HG02884 (cell line): ENCODE data around the gene WTIP.
"Not testable (repeated sequence)": the region's sequence is repeated elsewhere in the genome, so short reads cannot be mapped to it uniquely, and the experiment has no call there.

Experiments used
- ATAC-seq: cut with Tn5 transposase; IDR thresholded peaks from one replicate; pipeline ENCODE4 v1.9.1; 2021; ENCODE audit warnings: mild to moderate bottlenecking, moderate library complexity; ENCODE audit not compliant: unreplicated experiment

The WTIP gene

DNA sequence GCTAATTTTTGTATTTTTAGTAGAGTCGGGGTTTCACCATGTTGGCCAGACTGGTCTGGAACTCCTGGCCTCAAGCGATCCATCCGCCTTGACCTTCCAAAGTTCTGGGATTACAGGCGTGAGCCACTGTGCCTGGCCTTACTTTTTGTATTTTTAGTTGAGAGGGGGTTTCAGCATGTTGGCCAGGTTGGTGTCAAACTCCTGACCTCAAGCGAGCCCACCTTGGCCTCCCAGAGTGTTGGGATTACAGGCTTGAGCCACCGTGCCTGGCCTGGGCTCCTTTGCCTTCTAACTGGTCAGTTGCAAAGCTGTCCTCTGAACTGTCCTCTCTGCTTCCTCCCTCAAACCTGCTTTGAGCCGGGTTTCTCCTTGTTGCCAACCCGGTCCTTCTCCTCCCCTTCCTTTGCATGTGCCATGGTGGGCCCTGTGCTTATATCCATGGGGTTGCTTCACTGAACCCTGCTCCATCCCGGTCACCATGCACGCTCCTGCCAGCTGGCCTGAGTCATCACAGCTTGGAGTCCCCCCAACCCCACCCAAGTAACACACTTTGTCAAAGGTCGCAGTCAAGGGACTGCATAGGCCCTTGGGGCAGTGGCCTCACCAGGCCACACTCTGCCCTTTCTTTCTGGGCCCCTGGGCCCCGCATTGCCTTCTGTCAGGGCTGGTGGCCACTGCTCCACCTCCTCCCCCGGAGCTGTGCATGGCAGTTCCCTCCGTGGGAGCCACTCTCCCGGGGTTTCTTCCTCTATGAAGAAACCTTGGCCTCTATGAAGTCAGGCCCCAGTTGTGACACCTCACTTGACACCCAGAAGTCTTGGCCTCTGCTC lies 21.2 kb downstream of the WTIP start:
- no peak for ATAC-seq

DNA sequence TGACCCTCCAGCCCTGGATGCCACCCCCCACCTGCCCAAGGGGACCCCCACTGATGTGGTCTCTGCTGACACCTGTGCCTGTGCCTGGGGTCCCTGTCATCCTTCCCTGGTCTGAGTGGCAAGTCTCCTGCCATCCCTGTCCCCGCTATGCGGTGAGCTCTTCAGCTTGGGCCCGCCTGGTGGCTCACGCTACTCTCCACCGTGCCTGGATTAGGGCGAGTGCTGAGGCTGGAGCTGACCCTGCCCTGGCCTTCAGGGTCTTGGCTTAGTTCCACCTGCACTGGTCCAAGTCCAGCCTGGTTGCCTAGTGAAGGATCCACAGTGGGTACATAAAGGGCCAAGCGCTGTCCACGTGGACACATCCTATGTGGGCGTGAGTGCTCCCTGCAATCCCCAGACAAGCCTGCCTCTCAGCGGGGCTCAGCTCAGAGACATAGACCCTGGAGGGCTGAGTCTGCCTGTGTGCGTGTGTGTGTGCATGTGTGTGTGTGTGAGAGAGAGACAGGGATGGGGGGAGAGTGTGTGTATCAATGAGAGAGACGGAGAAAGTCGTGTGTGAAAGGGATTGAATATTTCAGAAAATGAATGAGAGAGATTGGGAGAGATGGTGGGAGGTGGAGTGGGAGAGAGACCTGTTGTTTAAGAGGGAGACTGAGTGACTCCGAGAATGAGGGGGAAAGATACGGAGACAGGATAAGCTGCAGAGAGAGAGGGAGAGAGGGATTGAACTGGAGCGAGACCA lies 22.1 kb downstream of the WTIP start:
- no peak for ATAC-seq

- ATAC-seq = no peak
Observed at GRCh38 chr19:34504273-34504808, 22.8 kb downstream of the WTIP start.

DNA sequence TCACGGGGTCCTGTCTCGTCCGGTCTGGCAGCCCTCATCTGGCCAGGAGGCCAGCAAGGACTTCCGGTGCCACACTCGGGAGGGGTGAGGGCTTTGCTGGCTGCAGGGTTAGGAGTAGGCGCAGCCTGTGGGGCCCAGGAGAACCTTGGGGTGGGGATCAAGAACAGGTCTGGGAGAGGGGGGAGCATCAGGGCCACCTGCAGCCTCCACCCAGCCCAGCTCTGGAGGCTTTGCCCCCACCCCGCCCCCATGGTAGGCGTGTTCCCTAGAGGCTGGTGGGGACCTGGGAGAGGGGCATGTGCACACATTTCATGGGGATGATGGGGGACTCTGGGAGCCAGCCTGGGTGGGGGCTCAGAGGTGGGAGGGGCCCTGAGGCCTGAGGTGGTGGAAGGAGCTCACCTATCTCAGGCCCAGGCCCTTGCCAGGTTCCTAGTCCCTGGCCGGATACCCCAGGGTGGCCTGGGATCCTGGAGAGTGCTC lies 23.3 kb downstream of the WTIP start:
- no peak for ATAC-seq

- no peak for ATAC-seq
Observed at GRCh38 chr19:34505321-34506025, 23.9 kb downstream of the WTIP start.

GRCh38 chr19:34506026-34506370 lies 24.4 kb downstream of the WTIP start:
- ATAC-seq = no peak

DNA sequence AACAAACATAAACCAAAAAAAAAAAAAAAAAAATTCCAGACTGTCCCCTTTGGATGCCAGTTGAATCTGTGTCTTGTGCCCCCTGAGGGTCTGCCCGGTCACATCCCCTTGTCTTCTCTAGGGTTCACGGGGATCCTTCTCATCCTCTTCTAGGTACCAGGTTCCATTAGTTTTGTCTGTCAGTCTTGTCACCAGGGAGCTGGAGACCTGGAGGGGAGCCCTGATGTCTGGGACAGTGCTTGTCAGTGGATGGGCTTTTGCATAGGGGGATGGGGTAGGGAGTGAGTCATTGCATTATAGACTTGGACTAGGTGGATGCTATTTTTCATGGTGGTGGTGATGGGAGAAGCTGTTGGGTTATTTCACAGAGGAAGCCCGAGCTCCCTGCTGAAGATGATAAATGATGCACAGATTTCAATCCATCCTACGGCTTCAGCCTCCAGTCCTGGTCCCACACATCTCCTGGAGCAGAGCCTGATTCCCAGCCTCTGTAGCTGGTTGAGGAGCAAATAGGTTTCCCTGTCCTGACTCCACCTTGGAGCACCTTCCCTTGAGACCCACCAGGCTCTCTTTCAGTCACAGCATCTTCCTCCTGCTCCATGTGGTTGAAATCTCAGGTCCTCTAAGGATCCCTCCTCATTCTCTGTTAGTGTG lies 26.0 kb downstream of the WTIP start:
- no peak for ATAC-seq

DNA sequence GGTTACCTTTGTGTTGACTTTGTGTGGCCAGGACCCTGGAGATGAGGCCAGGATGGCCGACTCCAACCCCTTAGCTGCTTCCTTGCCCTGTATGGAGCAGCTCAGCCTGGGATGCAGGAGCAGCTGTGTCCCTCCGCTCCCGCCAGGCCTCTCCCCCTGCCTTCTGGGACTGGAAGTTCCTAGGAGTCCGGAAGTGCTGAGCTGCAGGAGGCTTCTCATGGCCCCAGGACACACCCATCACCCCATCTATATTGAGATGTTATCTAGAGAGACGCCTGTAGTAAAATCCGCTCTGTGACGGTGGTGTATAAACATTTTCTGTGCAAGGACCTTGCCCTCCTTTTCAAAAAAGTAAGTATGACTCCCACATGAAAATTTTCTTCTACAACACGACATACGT lies 27.0 kb downstream of the WTIP start:
- ATAC-seq = no peak

- not testable (repeated sequence) for ATAC-seq
Observed at GRCh38 chr19:34510904-34511303, 29.3 kb downstream of the WTIP start.

GRCh38 chr19:34512254-34512822 lies 30.8 kb downstream of the WTIP start:
- ATAC-seq = no peak

DNA sequence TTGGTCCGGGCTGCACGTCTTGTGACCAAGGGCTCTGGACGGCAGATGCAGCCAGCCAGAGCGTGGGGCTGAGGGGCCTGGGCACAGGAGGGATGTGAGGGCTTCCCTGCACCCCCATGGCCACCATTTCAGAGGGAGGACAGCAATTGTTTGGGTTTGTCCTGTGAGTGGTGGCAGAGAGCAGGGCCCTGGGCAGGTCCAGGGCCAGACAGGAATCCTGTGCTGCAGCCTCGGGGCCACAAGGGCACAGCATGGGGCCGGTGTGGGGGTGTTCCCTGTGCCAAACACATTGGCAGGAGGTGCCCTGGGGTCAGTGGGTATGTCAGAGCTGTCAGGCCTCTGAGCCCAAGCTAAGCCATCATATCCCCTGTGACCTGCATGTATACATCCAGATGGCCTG lies 32.2 kb downstream of the WTIP start:
- no peak for ATAC-seq

GRCh38 chr19:34519602-34520001 lies 38.0 kb downstream of the WTIP start:
- ATAC-seq = no peak

DNA sequence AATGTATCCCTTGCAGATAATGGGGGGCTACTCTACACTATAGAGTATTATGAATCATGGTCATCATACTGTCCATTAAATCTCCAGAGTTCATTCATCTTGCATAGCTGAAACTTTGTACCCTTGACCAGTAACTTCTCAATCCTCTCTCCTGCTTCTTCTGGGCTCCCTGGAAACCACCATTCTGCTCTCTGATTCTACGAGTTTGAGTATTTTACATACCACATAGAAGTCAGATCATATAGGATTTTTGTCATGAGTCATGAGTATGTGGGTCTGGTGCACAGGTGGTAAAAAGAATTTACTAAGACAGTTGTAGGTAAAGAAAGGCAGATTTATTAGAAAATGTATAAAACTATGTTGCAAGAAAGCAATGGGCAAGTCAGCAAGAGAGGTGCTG lies 41.9 kb downstream of the WTIP start:
- no peak for ATAC-seq

GRCh38 chr19:34525001-34525400 lies 43.4 kb downstream of the WTIP start:
- ATAC-seq = no peak

DNA sequence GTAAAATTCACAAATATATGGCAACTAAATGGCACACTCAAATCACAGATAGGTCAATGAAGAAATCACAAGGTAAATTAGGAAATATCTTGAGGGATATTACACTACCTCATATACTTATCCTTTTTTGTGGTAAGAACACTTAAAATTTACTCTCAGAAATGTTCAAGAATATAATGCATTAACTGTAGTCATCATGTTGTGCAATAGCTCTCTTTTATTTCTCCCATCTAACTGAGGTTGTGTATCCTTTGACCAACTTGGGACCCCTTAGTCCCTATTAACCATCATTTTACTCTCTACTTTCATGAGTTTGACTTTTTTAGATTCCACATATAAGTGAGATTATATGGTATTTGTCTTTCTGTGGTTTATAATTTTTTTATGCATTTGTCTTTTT lies 52.6 kb downstream of the WTIP start:
- no peak for ATAC-seq

GRCh38 chr19:34539396-34539795 lies 57.8 kb downstream of the WTIP start:
- no peak for ATAC-seq

GRCh38 chr19:34540811-34541557 lies 59.4 kb downstream of the WTIP start:
- ATAC-seq = no peak

GRCh38 chr19:34549833-34550232 lies 68.3 kb downstream of the WTIP start:
- no peak for ATAC-seq

DNA sequence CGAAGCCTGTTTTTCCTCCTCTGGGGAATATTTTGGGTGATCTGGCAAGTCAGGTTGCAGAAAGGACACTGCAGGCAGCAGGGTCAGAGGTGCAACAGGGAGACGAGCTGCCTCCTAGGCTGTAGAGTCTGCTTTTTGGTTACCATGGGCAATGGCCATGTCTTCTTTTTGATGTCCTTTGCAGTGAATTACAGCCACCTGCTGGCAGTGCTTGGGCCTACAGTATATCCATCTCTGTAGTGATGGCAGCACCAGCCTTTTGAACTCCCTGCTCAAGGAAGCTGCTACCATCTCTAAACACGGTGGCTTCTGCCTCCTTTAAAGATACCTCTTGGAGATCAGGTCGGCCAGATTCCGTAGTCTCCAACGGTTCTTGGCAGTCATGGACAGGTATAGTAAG lies 73.9 kb downstream of the WTIP start:
- ATAC-seq = no peak

GRCh38 chr19:34556488-34556887 lies 74.9 kb downstream of the WTIP start:
- no peak for ATAC-seq
